ENCODE results near the gene SCGN.

The SCGN gene
- long read RNA-seq, donor 1, partial matches to known transcripts: 0 of 1 reads
- long read RNA-seq, donor 1, other reads (novel, unspliced or antisense): 0 of 1 reads
- long read RNA-seq, donor 2: 0 reads
- long read RNA-seq, donor 3: 0 reads
- long read RNA-seq, donor 4: 0 reads
- long read RNA-seq, donor 5, partial matches to known transcripts: 0 of 1 reads
- long read RNA-seq, donor 5, other reads (novel, unspliced or antisense): 0 of 1 reads
- long read RNA-seq, donor 6: 0 reads
- long read RNA-seq, donor 7: 0 reads
- long read RNA-seq, donor 8: 0 reads

GRCh38 chr6:25652007-25652515 lies at the start of gene SCGN:
Gene SCGN, plus strand, starts transcription at chr6:25652215. Its CDS starts 189 bp downstream, at chr6:25652404.
- peak; percentile 63 for DNase-seq

DNA sequence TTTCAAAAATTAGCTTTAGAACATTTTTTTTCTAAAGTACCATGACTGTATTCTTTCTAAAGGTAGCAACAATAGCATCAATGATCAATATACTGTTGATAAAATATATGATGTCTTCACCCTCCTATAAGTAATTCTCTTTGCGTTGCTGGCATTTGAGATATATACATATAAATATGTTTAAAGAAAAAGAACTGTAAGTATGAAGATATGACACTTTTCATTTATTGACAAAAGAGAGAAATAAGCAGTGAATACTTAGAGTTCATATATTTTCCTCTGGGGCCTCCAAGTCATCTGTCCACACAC lies 49.4 kb upstream of the SCGN start:
- no peak for DNase-seq

- no peak for DNase-seq
These were observed 48.8 kb upstream of the SCGN start for GRCh38 chr6:25603251-25603650.

DNA sequence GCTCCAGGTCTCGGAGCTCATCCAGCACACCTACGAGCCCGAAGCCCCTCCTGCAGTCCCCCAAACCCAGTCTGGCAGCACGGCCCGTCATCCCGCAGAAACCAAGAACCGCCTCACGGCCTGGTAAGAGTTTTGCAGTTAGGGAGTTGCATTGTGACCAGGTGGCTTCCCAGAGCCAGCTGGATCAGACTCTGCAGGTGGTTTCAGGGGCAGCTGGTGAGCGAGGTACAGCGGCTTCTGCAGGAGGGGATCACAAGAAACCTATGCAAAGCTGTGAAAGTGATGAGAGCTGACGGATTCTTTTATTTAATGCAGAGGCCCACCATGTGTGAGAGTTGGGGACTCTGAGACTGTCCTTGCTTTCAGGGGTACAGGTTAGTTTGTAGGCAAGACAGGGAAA lies 45.9 kb upstream of the SCGN start:
- DNase-seq: no peak

DNA sequence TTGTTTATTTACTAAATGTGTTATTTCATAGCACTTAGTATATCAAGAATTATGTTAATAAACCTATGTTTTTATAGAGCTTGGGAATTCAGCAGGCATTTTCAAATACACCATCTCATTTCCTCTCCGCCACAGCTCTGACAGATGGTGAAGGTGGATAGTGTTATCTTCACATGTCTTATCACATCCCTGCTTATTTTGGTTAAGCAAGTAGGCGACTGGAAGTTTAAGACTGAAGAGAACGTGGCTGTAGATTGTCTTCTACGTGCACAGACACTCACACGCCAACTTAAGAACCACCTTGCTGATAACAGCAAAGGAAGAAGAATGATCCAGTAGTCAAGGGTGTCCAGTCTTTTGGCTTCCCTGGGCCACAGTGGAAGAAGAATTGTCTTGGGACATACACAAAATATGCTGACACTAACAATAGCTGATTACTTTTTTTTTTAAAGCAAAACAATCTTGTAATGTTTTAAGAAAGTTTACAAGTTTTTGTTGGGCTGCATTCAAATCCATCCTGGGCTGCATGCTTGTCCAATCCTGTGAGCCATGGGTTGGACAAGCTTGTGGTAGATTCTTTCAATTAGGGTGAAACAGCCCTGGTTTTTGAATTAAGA lies 43.3 kb upstream of the SCGN start:
- no peak for DNase-seq

GRCh38 chr6:25612666-25613065 lies 39.3 kb upstream of the SCGN start:
- no peak for DNase-seq

GRCh38 chr6:25613415-25613814 lies 38.6 kb upstream of the SCGN start:
- DNase-seq: no peak

DNA sequence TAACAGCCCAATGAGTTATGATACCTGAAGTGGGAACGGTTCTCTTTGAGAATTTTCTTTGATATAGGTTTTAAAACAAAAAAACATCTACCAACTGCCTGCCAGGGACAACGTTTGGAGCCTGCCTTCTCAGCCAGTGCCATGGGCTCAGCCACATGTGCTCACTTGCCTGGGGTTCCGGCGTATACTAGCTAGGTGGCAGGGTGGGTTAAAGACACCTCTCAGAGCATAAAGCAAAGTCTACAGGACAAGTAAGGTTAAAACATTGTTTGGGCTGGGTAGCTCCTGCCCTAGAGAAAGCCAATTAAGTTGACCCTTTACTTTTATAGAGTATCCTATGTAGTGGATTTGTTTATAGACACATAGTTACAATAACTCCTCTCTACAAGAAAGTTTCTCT lies 38.0 kb upstream of the SCGN start:
- no peak for DNase-seq

DNA sequence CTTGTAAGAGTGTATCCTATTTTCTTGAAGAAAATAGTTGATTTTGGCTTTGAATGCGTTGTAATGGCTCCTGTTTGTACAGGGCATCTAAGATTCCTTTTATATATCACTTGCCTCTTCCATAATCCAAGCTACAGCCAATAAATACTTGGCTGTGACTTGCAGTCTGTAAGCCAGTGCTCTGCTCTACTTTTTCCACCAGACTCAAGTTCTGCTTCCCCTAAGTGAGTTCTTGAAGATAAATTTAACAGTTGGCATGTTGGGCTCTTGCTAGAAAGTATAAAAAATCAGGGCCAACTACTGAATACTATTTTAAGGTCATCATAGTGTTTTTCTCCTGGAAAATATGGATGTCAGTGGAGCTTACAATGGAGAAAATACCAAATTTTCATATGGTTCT lies 36.5 kb upstream of the SCGN start:
- DNase-seq: no peak

GRCh38 chr6:25617997-25618396 lies 34.0 kb upstream of the SCGN start:
- no peak for DNase-seq

- no peak for DNase-seq
These were observed 32.8 kb upstream of the SCGN start for GRCh38 chr6:25619217-25619616.

- DNase-seq: no peak
These were observed 31.6 kb upstream of the SCGN start for GRCh38 chr6:25620391-25620790.

DNA sequence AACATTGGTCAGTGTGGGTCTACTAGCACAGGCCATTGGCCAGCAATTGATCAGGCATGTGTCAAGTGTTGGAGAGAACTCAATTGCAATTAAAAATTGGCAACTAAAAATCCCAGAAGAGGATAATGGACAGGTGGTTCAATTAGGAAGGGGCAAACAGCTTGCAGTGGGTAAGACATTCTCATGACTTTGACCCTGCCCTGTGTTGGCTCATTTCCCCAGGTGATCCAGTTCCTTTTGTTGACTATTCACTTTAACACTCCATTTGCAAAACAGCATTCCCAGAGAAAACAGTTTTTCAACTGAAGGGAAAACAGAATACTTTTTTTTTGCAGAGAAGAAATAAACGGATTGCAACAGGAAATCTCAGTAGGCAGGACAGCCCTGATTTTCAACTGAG lies 28.9 kb upstream of the SCGN start:
- no peak for DNase-seq

DNA sequence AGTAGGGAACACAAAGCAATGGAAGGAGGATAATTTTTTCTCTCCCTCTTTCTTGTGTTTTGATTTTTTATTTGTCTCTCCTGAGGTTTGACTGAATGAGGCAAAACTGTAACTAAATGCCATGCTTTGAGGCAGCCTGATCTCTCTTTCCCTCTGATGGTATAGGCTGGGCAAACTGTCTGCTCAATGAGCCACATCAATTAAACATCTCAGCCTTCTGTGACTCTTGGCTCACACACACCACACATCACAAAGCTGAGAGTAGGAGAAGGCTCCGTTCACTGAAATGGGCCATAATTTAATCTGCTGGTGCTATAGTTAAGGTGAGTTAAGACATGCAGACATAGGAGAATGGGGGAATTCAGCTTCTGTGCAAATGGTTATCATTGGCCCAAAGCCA lies 28.1 kb upstream of the SCGN start:
- DNase-seq: no peak

DNA sequence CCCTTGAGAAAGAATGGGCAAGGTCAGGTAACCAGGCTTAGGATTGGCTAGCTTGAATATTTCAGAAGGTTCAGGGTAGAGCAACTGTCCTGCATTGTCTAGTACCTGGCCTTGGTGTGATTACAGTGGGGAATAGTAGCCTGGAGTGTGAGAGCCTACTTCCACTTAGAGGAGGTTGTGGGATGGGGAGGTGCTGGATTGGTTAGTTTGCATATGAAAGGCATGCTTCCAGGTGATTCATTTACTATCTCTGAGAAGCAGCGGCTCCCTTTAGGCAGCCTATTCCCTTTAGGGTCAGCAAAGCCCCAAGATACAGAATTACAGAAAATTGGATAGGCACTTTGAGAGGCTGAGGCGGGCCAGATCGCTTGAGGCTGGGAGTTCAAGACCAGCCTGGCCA lies 25.0 kb upstream of the SCGN start:
- no peak for DNase-seq

- DNase-seq: no peak
These were observed 23.4 kb upstream of the SCGN start for GRCh38 chr6:25628471-25629197.

DNA sequence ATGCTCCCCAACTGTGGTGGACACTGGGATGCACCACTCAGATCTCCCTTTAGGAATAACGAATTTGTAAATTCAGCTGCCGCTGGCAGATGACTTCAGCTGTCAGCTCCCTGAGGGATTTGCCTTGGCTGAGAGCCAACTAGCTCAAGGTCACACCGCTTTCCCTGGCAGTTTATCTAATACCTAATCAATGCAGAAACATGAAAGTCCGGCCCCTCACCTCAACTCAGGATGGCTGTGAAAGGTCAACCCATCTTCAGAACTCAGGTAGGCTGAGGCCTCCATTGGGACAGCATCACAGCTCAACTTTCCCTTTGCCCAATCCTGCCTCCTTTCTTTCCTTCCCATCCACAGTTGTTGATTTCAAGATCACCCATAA lies 22.8 kb upstream of the SCGN start:
- DNase-seq: no peak

- DNase-seq: no peak
These were observed 21.3 kb upstream of the SCGN start for GRCh38 chr6:25630508-25631278.

DNA sequence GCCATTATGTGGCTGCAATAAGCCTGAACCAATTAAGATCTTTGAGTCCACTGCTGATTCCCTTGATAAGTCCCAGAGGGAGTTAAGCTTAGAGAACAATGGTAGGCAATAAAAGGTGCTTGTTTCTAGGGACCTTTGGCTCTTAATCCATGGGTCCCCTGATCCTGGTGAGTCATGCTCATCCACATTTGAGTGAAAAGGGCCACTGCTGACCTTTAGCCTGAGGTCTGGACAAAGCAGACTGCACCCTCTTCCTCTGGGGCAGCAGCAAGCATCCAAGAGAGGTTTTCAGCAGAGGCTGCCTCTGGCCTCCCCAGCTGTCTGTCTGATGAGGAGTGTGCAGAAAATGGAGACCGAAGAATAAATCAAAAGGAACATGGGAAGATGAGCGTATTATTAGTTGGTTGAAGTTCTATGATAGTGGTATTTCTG lies 16.1 kb upstream of the SCGN start:
- no peak for DNase-seq

DNA sequence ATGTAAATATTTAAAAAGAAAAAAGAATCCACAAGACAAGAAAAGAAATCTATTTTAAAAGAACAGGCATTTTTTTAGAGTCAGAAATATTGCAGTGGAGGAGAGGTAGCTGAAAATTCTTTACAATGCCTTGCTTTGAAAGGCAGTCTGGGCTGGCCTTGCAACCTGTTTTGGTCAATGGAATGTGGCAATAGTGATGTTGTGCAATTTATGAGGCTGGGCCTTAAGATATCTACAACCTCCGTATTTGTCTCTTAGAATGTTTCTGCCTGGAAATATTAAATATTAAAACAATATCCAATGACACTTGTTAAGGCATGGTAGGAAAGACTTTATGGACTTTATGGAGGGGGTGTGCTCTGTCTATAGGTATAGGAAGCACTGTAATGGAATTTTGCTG lies 14.8 kb upstream of the SCGN start:
- no peak for DNase-seq

GRCh38 chr6:25637960-25638434 lies 14.0 kb upstream of the SCGN start:
- DNase-seq: no peak

DNA sequence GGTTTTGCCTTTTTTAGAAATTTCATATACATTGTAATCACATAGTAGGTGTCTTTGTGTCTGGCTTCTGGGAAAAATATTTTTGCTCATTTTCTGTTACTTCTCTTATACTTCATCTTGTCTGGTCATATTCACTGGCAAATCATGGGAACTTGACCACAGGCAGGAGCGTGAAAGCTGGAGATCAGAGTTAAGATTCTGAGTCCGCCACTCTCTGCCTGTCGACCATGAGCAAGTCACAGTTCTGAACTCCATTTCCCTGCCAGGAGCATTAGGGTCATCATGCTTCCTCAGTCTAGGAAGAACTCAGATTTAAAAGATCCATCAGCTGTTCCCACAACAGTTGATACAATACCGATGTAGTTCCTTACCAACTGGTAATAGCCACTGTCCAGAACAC lies 12.4 kb upstream of the SCGN start:
- no peak for DNase-seq

DNA sequence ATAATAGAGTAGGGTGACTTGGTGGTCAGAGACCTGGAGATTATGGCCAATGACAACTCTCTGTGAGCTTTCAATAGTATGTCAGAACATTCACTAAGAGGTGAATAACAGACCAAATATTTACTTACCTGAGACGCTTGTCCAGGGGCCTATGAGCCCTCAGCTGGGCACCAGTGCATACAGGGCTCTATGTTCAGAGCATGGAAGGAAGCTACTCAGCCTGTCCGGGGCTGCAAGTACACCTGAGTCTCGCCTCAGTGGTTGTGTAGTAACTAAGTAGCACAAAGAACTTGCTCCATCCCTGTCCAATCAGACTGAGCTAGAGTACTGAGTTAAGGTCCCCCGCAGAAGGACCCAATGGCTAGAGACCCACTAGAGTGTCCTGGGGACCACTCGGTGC lies 11.6 kb upstream of the SCGN start:
- no peak for DNase-seq
